GM21515 (cell line): ENCODE measurements around the gene STK33.
"Not testable (repeated sequence)": the region's sequence is repeated elsewhere in the genome, so short reads cannot be mapped to it uniquely, and the experiment has no call there.

ENCODE experiments used
- ATAC-seq: cut with Tn5 transposase; IDR thresholded peaks from one replicate; pipeline ENCODE4 v1.9.1; 2021; ENCODE audit not compliant: unreplicated experiment

Gene STK33

DNA sequence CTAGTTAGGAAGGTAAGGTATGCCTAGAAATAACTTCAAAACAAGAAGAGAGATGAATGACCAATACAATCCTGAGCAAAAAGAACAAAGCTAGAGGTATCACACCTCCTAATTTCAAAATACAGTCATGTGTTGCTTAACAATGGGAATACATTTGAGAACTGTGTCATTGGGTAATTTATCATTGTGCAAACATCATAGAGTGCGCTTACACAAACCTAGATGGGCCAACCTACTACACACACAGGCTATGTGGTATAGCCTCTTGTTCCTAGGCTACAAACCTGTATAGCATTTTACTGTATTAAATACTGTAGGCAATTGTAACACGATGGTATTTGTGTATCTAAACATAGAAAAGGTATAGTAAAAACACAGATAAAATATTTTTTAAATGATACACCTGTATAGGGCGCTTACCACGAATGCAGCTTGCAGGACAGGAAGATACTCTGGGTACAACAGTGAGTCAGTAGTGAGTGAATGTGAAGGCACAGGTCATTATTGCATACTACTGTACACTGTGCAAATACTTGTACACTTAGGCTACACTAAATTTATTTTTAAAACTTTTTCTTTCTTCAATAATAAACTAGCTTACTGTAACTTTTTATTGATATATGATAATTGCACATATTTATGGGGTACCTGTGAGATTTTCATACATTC is 48.2 kb downstream of the STK33 start:
- ATAC-seq: no peak

DNA sequence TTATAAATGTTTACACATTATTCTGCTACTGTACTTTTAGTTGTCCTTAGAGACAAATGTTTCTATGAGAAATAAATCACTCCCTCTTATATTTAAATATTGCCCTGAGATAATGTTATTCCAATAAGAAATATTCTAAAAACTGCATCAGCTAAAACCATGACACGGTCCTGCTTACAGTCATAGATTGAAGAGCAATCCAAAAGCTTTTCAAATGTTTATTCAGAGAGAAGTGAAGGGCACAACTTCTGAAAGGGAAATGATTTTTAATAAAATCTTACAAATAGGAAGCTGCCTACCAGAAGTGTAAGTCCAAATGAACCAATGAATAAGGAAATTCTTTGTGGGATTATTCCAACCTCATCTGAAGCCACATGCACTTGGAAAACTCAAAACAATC is 49.2 kb downstream of the STK33 start:
- ATAC-seq: no peak

DNA sequence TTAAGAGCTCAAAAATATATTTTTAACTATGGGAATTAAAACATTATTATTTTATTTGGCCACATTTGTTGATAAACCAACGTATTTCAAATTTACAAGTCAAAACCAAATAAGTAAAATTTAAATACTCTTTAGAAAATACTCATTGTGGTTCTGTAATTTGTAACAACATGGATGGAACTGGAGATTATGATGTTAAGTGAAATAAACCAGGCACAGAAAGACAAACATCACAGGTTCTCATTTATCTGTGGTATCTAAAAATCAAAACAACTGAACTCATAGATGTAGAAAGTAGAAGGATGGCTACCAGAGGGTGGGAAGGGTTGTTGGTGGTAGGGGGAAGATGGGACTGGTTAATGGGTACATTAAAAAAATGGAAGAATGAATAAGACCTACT is 50.8 kb downstream of the STK33 start:
- ATAC-seq: no peak

DNA sequence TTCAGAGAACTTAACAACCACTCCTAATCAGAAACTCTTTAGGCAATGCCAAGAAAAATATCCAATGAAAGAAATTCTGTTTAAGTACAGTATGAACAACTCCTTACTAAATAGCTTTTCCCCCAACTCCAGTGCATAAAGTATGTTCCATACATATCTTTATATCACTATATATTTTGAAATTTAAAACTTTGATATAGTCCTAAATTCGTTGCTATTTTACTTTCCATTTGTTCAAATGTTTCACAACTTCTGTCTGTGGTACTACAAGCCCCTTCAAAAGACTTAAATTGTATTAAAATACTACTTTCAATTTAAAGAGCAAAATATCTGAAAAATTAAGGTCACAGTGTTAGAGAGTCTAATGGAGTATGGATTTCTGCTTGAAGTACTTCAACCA is 52.6 kb downstream of the STK33 start:
- no peak for ATAC-seq

DNA sequence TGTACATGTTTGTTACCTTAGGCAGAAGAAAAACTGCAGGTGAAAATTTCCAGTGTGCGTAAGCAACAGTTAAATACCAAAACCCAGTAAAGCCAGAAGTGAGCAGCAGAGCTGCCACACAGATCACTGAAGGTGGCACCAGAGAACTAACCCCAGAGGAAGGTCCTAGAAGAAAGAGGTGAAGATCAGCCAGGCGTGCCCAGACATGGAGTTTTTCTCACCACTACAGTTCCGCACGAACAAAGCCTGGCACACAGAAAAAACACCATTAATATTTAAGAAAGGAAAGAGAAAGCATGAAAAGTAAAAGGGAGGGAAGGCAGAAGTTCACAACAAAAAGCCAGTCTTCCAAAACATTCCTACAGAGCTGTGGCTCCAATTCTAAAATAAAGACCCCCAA is 60.7 kb downstream of the STK33 start:
- peak; percentile 58 for ATAC-seq

DNA sequence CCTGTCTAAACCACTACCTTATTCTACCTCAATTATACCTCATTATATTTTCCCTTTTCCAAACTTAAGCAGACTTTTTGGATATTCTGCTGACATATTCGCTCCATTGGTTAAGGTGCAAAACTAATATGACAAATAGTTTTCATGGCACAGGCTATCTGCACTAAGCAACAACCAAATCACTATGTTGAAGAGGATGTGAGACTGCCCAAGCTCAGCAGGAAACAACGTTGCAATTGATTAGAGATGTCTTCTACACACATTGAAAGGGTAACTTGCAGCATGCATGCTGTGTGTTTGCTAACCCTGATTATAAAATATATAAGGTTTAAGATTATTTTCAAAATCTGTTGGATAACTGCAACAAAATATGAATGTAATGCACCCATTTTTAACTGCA is 61.6 kb downstream of the STK33 start:
- ATAC-seq: peak; percentile 63

DNA sequence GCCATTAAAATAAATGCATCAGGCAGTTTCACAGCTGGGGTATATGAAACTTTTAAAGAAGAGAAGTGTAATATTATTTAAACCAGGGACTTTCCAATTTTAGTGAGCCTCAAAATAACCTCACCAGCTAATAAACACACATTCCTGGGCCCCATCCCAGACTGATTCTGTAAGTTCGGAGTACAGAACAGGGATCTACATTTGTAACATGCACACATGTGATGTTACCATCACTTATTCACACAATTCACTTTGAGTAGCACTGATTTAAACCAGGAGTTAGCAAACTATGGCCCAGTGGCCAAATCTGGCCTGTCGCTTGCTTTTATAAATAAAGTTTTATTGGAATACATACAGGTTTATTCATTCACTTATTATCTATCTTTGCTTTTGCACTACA is 62.0 kb downstream of the STK33 start:
- ATAC-seq: no peak

DNA sequence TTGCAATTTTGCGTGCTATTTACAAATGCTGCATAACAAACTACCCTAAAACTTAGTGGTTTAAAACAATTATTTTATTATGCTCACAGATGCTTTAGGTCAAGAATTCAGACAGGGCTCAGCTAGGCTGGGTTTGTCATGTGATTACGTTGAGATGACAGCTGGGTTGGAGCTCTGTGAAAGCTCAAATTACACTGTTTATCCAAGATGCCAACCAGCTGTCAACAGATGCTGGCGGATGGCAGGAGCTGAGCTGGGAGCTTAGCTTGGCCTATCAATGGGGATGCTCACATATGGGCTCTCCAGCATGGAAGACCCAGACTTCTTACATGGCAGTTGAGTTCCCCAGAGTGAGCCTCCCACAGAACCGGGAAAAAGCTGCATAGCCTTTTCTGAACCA is 62.7 kb downstream of the STK33 start:
- ATAC-seq: no peak

DNA sequence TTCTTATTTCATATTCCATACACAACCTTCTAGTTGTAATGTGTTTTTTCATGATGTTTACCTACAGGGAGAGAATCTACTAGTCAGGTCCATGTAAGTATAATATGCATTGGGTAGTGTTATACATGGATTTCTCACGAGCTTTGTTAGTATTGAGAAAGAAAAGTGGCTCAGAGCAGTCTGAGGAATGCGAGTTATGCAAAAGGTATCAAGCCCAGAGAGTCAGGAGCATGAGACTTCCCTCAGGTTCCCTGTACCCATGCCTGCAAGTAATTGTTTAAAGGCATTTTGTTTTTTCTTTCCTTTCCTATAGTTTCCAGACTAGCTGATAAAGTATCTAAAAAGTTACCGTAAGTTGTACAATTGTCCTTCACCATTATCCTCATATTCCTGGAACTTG is 66.1 kb downstream of the STK33 start:
- ATAC-seq: no peak

DNA sequence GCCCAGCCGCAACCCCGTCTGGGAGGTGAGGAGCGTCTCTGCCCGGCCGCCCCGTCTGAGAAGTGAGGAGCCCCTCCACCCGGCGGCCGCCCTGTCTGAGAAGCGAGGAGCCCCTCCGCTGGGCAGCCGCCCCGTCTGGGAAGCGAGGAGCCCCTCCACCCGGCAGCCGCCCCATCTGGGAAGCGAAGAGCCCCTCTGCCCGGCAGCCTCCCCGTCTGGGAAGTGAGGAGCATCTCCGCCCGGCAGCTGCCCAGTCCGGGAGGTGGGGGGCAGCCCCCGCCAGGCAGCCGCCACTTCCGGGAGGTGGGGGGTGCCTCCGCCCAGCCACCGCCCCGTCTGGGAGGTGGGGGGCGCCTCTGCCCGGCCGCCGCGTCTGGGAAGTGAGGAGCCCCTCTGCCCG is 70.6 kb downstream of the STK33 start:
- ATAC-seq: no peak

DNA sequence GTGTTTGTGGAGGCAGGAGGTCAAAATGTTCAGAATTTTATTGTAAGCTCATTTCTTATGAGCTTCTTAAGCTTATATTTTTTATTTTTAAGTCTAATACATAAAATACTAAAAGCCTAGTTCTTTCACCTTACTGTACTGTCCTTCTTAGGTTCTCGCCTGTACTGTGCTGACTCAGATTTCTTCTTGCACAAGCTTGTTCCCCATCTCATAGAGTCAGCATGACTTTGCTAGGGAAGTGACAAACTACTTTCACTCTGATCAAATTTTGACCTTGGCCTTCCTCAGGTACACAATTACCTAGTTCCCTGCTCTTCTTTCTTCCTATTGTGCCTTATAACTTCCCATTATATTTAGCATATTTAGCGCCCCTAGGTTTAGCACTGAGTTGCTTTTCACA is 81.5 kb downstream of the STK33 start:
- no peak for ATAC-seq

DNA sequence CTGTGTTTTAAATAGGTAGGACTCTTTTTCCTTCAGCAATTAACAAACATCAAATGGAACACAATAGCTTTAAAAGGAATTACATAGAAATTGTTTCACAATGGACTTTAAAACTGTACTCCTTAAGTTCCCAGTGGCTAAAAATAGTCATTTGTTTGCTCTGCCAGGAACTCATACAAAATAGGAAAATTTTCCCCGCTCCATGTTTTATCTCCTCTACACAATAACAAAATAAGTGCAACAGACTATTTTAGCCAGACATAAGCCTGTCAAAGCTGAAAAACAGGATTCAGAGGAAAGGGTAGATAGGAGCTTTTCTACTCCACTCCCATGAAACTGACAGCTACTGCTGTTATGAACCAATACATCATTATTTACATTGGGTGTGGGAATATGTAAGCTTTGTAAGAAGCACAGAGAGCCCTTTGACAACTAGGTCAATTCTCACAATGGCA is 90.1 kb downstream of the STK33 start:
- ATAC-seq: no peak

DNA sequence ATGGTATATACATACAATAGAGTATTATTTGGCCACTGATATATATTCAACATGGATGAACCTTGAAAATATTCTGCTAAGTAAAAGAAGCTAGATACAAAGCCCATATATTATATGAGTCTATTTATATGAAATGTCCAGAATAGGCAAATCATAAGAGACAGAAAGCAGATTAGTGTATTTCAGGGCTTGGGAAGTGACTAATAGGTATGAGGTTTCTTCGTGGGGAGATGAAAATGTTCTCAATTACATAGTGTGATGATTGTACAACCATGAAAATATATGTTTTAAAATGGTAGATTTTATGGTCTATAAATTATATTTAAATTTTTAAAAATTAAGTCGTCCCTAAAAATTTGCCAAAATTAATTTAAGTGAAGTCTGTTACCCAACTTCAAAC is 92.2 kb downstream of the STK33 start:
- no peak for ATAC-seq

DNA sequence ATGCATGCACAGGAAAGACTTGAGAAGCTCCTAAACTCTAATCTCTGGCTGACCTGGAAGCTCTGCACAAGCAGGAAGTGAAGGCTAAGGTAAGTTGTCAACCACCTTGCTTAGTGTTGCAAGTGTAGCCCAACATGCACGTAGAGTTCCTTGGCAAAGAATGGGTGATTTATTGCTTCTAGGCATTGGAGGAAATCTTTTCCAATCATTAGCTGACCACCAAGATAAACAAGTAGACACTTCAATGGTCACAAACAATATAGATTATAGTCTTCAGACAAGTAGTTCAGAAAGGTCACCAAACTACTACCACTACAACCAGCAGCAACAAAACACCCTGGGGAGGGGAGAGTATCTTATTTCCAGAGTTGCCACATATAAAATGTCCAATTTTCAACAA is 105.6 kb downstream of the STK33 start:
- ATAC-seq: no peak

DNA sequence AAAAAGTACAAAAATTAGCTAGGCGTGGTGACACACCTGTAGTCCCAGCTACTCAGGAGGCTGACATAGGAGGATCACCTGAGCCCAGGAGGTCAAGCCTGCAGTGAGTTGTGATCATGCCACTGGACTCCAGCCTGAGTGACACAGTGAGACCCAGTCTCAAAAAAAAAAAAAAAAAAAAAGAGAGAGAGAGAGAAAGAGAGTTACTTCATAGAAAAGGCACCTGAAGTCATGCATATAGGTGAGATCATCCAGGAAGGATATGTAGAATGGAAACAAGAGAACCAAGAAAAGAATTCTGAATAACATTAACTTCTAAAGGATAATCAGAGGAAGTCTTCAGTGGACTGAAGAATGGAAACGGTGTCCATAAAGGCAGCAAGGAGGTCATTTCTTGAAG is 106.8 kb downstream of the STK33 start:
- ATAC-seq: no peak

DNA sequence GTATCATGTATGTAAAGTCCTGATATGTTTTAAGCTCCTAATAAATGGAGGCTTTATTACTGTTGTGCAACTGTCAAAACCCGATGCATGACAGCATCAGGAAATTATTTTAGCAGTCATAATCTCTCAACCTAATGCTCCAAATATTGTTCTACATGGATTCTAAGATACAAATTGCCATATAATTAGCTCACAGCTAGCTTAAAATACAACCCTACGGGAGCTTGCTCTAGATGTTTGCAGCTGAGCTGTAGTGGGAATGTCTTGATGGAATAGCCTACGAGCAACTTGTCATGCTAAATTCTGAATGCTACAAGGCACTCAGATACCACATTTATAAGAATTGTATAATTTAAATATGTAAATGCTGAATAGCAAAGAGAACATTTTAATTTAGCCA is 109.8 kb downstream of the STK33 start:
- no peak for ATAC-seq

DNA sequence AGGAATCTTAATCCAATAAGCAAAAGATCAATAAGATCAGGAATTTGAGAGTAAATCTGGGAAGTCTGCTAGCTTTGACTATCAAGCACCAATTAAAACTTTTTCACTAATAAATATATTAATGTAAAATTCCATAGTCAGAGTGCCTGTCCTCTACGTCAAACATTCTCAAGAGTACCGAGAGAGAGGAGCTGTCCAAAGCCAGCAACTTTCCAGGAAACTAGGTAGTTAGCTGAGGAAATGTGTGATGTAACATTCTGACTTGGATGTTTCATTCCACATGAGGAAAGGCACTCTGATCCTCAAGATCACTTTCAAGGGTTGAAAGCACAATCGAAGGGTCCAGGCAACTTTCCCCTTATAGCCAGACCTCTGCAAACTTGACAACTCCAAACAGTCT is 113.2 kb downstream of the STK33 start:
- ATAC-seq: no peak

DNA sequence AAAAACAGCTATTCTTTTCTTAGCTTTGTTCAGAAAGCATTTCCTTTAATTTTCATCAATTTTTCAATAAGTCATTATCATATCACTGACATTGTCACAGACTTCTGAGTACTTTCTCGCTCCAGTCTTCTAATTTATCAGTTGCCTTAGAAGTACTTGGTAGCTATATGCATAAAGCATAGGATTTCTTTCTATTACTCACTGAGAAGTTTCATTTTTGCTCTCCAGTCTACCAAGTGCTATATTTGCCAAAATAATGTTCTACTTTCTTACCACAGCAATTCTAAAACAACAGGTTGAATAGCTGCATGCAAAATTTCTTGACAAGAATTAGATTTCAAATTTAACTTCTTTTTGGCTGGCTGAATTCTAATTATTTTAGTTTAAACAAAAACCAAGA is 116.3 kb downstream of the STK33 start:
- ATAC-seq: peak; percentile 94

DNA sequence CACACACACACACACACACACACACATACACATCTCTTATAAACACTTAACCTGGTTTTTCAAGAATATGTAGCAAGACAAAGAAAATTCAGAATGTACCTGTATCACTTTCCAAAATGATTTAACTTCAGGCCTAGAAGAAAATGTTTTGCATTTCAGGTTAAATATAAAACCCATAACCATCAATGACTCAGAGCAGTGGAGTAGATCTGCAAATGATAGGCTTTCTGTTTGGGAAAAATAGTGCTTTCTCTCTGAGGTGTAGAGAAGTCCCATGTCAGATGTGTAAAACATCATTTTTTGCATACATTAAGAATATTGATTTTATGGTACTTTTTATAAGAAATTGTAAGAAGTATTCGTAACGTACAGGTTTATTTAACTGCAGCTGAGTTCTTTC is 116.9 kb downstream of the STK33 start:
- ATAC-seq: no peak

DNA sequence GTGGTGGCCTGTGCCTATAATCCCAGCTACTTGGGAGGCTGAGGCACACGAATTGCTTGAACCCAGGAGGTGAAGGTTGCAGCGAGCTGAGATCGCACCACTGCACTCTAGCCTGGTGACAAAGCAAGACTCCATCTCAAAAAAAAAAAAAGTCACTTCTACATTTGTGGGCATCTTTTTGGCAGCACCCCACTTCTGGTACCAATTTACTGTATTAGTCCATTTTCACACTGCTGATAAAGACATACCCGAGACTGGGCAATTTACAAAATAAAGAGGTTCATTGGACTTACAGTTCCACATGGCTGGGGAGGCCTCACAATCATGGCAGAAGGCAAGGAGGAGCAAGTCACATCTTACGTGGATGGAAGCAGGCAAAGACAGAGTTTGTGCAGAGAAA is 126.2 kb downstream of the STK33 start:
- ATAC-seq: not testable (repeated sequence)

DNA sequence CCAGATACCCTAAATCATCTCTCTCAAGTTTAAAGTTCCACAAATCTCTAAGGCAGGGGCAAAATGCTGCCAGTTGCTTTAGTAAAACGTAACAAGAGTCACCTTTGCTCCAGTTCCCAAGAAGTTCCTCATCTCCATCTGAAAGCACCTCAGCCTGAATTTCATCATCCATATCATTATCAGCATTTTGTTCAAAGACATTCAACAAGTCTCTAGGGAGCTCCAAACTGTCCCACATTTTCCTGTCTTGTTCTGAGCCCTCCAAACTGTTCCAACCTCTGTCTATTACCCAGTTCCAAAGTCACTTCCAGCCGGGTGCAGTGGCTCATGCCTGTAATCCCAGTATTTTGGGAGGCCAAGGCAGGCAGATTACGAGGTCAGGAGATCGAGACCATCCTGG is 126.7 kb downstream of the STK33 start:
- not testable (repeated sequence) for ATAC-seq

DNA sequence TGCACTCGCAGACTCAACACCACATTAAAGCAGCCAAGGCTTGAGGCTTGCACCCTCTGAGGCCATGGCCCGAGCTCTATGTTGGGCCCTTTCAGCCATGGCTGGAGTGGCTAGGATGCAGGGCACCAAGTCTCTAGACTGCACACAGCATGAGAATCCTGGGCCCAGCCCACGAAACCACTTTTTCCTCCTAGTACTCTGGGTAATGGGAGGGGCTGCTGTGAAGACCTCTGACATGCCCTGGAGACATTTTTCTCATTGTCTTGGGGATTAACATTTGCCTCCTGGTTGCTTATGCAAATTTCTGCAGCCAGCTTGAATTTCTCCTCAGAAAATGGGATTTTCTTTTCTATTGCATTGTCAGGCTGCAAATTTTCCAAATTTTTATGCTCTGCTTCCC is 127.1 kb downstream of the STK33 start:
- ATAC-seq: not testable (repeated sequence)

DNA sequence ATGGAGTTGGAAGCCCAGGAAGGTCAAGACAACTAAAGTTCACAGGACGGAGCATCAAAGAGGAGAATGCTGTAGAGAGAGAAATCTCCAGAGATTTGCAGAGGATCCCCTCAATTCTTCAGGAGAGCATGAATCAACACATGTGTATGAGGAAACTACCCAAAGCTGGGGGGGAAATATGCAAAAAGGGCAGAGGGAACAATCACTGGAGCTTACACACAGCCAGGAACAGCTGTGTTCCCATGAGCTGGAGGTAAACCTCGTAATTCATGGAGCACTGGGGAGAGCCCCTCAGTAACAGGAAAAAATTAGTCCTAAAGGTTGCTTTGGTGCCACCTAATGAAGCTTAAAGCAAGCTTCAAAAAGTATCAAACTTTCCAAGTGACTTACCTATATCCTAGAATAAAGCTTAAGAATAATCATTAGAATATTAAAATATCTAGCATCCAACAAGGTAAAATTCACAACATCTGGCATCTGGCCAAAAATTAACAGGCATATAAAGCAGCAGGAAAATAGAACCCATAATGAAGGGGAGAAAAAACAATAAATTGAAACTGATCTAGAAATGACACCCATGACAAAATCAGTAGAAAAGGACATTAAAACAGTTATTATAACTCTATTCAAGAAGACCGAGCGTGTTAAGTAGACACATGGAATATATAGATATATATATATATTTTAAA is 134.2 kb downstream of the STK33 start:
- ATAC-seq: no peak
